ENCODE measurements around the gene RGS12.

Gene RGS12

DNA sequence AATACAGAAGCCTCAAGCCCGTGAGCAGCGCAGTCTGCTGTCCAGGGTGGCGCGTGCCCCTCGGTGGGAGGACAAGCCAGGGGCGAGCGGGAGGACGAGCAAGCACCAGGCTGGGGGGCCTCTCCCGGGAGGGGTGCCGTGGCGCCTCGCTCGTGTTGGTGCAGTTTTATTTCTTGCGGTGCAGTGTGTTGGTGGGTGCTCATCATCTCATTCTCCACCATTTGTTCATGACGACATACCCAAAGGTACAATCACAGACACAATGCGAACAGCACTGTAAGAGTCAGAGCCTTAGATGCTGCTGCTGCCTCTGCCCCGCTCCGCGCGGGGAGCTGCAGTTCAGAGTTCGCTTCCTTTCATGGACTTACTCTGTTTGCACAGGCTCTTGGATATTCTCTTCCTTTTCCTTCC lies 30.3 kb downstream of the RGS12 start:
- Histone ChIP-seq H3K9me3 (ENCODE audit: low read length) (no peaks in the 10 kb centered on the region), H3K36me3 (ENCODE audit: insufficient read depth, low read length) (peaks cover 1% of the 10 kb centered on the region), H3K27ac (ENCODE audit: low read depth, low read length) (no peak overlapping the region), H3K9ac (ENCODE audit: low read length) (no peak overlapping the region), H3K4me1 (ENCODE audit: insufficient read depth, low read length) (peaks cover 4% of the 10 kb centered on the region), H3K27me3 (ENCODE audit: control insufficient read depth in 1 of 2, insufficient read depth in 2 of 2, low read length in 2 of 2) (no peaks in the 10 kb centered on the region), H3K4me3 (ENCODE audit: low read depth in 1 of 2, low read length in 2 of 2) (no peak overlapping the region)

DNA sequence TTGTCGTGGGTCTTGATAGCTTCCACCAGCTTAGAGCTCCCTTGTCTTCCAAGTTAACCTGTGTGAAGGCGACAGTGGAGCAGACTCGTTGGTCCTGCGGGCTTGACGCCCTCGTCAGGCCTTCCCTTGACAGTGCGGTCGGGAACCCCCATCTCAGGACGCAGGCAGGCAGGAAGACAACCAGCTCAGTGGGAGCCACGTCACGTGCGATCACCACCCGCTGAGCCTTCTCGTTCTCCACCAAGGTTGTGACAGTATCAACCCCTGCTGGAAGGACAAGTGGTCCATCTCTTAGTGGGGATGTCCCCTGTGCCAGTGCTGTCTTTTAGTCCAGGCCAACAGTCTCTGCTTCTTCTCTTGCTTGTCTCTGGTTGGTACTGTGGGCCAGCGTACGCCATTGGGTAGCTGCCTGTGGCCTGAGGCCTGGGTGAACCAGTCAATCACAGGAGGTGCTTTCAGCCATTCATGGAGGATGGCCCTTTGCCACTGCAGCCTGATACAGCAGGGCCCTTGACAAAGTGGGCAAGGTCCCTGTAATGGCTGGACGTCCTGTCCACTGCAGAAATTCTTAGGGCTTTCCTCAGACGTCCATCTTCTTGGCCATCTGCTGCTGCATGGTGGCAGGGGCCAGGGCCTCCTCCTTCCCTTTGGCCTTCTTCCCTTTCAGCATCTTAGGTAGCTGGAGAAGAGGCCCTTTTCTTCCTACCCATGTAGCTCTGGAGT lies 31.4 kb downstream of the RGS12 start:
- no peaks in the 10 kb centered on the region for H3K36me3 ChIP-seq (ENCODE audit: insufficient read depth, low read length)
- no peaks in the 10 kb centered on the region for H3K27me3 ChIP-seq (ENCODE audit: control insufficient read depth in 1 of 2, insufficient read depth in 2 of 2, low read length in 2 of 2)
- H3K4me3 ChIP-seq (ENCODE audit: low read depth in 1 of 2, low read length in 2 of 2), result no peak overlapping the region
- peaks cover 4% of the 10 kb centered on the region for H3K4me1 ChIP-seq (ENCODE audit: insufficient read depth, low read length)
- H3K27ac ChIP-seq (ENCODE audit: low read depth, low read length), result no peak overlapping the region
- H3K9me3 ChIP-seq (ENCODE audit: low read length), result no peaks in the 10 kb centered on the region
- H3K9ac ChIP-seq (ENCODE audit: low read length), result no peak overlapping the region

DNA sequence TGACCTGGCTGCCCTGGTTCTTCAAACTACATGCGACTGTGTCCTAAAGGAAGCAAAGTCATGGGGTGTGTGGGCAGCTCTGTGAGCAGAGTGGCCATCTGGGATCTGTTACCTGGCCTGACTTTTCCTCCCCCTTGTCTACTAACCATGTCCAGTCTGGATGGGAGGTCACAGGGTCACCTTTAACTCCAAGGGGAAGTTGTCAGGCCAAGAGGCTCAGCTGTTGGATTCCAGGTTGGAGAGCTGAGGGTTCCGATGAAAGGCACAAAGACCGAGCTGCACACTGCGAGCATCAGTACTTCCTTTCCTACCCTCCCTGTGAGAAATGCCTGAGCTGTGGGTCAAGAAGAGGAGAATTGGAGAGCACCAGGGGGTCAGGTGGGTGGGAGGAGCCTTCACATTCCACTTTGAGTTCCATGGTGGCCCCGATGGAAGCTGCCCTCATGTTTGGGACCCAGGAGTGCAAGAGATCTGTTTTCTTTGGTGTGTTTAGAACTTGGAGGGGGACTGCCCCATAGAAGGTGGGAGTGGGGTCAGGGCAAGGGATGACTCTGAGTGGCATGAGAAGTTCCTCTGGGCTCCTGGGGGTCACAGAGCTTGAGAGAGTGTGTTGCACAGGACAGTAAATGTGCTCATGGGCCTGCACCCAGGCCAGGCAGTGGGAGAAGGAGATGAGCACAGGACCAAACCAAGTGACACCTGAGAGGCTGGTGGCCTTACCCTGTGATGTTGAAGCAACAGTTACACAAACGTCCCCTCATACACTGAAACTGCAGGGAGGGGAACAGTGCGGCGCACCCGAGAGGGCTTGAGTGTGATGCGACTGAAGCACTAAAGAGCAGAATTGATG lies 36.2 kb downstream of the RGS12 start:
- no peak overlapping the region for H3K4me3 ChIP-seq (ENCODE audit: low read depth in 1 of 2, low read length in 2 of 2)
- H3K4me1 ChIP-seq (ENCODE audit: insufficient read depth, low read length), result no peaks in the 10 kb centered on the region
- no peak overlapping the region for H3K27ac ChIP-seq (ENCODE audit: low read depth, low read length)
- no peak overlapping the region for H3K9ac ChIP-seq (ENCODE audit: low read length)
- H3K9me3 ChIP-seq (ENCODE audit: low read length), result no peaks in the 10 kb centered on the region
- no peaks in the 10 kb centered on the region for H3K27me3 ChIP-seq (ENCODE audit: control insufficient read depth in 1 of 2, insufficient read depth in 2 of 2, low read length in 2 of 2)
- no peaks in the 10 kb centered on the region for H3K36me3 ChIP-seq (ENCODE audit: insufficient read depth, low read length)

DNA sequence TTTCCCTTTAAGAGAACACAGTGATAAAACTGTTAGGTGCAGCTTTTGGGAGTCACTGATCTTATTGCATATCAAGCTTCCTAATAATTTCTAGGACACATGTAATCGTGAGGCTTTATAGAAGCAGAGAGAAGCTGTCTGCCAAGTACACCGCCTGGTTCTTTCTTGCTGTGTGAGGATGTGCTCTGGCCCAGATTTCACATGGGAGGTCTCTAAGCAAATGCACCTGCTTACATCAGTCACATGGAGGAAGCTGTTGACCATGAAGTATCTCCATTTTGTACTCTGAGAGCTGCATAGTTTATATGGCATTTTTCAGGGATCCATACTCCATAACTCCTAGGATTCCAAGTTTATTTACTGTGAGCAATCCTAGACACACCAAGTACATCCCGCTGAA lies 37.1 kb downstream of the RGS12 start:
- no peak overlapping the region for H3K27ac ChIP-seq (ENCODE audit: low read depth, low read length)
- H3K4me1 ChIP-seq (ENCODE audit: insufficient read depth, low read length), result no peaks in the 10 kb centered on the region
- no peak overlapping the region for H3K4me3 ChIP-seq (ENCODE audit: low read depth in 1 of 2, low read length in 2 of 2)
- no peaks in the 10 kb centered on the region for H3K36me3 ChIP-seq (ENCODE audit: insufficient read depth, low read length)
- H3K9ac ChIP-seq (ENCODE audit: low read length), result no peak overlapping the region
- no peaks in the 10 kb centered on the region for H3K9me3 ChIP-seq (ENCODE audit: low read length)
- no peaks in the 10 kb centered on the region for H3K27me3 ChIP-seq (ENCODE audit: control insufficient read depth in 1 of 2, insufficient read depth in 2 of 2, low read length in 2 of 2)

DNA sequence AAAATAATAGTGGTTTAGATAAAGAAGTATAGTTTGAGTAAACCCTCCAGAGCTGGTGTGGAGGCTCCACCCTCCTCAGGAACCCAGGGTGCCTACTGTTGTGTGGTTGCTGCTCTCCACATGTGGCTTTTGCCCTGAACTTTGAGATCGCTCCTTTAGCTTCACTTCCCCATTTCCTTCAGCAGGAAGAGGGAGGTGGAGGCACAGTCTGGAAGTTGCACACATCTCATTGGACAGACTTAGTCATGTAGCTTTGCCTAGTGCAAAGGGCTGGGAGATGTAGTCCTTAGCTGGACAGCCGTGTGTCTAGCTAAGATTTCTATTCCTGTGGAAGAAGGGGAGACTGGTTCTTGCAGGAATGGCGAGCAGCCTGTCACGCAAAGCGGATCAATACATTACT lies 37.9 kb downstream of the RGS12 start:
- H3K4me1 ChIP-seq (ENCODE audit: insufficient read depth, low read length), result no peaks in the 10 kb centered on the region
- no peaks in the 10 kb centered on the region for H3K36me3 ChIP-seq (ENCODE audit: insufficient read depth, low read length)
- H3K9me3 ChIP-seq (ENCODE audit: low read length), result no peaks in the 10 kb centered on the region
- H3K27me3 ChIP-seq (ENCODE audit: control insufficient read depth in 1 of 2, insufficient read depth in 2 of 2, low read length in 2 of 2), result no peaks in the 10 kb centered on the region
- H3K4me3 ChIP-seq (ENCODE audit: low read depth in 1 of 2, low read length in 2 of 2), result no peak overlapping the region
- no peak overlapping the region for H3K27ac ChIP-seq (ENCODE audit: low read depth, low read length)
- no peak overlapping the region for H3K9ac ChIP-seq (ENCODE audit: low read length)

DNA sequence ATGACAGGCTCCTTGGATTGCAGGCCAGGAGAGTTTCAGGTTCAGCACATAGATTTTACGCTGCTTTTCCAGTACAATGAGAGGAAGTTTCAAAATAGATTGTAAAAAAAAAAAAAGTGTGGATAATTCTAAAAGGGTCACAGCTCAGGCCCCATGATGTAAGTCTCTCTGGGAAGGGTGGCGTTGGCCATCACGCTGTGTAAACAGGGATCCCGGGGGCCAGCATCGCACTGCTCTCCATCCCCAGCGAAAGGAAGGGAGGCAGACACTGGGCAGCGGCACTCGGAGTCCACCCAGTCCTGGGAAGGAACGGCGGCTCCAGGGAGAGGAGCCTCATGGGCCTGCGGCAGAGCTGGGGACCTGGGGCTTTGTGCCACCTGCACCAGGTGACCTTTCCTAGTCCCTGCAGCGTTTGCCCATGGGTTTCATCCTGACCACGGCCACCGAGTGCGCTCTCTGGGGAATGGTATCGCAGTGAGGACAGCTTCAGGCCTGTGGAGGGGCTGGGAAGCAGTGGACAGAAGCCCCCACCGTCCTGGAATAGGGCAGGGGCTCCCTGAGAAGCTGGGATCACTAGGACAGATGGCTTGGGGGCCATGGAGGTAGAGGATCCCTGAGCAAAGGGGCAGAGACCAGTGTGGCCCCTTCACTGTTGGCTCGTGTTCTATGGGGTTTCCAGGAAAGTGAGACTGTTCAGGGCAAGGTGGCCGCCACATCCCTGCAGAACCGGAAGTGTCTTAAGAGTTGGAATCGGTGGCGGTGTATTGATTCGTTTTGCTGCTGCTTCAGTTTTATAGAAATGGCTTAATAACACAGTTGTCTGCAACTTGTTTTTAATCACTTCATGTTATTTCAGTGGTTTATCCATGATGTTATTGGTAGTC lies 38.9 kb downstream of the RGS12 start:
- Histone ChIP-seq H3K4me3 (ENCODE audit: low read depth in 1 of 2, low read length in 2 of 2) (no peak overlapping the region), H3K27ac (ENCODE audit: low read depth, low read length) (no peak overlapping the region), H3K36me3 (ENCODE audit: insufficient read depth, low read length) (no peaks in the 10 kb centered on the region), H3K9me3 (ENCODE audit: low read length) (no peaks in the 10 kb centered on the region), H3K4me1 (ENCODE audit: insufficient read depth, low read length) (no peaks in the 10 kb centered on the region), H3K27me3 (ENCODE audit: control insufficient read depth in 1 of 2, insufficient read depth in 2 of 2, low read length in 2 of 2) (no peaks in the 10 kb centered on the region), H3K9ac (ENCODE audit: low read length) (no peak overlapping the region)

DNA sequence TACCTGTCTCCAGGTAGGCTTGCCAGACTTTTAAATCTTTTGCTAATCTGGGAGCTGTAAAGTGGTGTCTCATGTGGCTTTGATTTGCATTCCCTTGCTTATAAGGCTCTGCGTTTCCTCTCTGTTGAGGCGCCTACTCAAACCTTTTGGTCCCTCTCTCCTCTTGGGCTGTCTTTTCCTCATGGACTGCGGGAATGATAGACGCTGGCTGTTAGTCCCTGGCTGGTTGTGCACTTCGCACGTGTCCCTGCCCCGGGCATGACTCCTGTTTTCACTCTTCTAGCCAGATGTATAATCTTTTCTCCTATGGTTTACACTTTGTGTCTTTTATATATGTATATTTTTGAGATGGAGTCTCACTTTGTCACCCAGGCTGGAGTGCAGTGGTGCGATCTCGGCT lies 39.7 kb downstream of the RGS12 start:
- no peak overlapping the region for H3K9ac ChIP-seq (ENCODE audit: low read length)
- no peaks in the 10 kb centered on the region for H3K27me3 ChIP-seq (ENCODE audit: control insufficient read depth in 1 of 2, insufficient read depth in 2 of 2, low read length in 2 of 2)
- H3K9me3 ChIP-seq (ENCODE audit: low read length), result no peaks in the 10 kb centered on the region
- no peaks in the 10 kb centered on the region for H3K36me3 ChIP-seq (ENCODE audit: insufficient read depth, low read length)
- H3K4me3 ChIP-seq (ENCODE audit: low read depth in 1 of 2, low read length in 2 of 2), result no peak overlapping the region
- no peak overlapping the region for H3K27ac ChIP-seq (ENCODE audit: low read depth, low read length)
- no peaks in the 10 kb centered on the region for H3K4me1 ChIP-seq (ENCODE audit: insufficient read depth, low read length)

DNA sequence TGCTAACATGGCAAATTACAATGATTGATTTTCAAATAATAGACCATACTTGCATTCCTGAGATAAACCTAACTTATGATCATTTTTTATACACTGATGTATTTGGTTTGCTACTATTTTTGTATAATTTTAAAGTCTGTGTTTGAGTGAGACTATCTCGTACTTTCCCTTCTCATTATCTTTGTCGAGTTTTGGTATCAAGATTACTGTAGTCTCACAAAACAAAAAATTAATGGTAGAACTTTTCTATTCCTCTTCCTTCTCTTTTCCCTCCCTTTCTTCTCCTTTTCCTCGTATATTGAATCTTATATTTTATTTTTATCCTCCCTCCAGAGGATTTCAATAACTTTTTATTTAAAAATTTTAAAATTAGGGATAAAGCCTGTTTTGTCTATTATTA lies 41.5 kb downstream of the RGS12 start:
- Histone ChIP-seq H3K27ac (ENCODE audit: low read depth, low read length) (no peak overlapping the region), H3K4me3 (ENCODE audit: low read depth in 1 of 2, low read length in 2 of 2) (no peak overlapping the region), H3K9me3 (ENCODE audit: low read length) (no peaks in the 10 kb centered on the region), H3K9ac (ENCODE audit: low read length) (no peak overlapping the region), H3K36me3 (ENCODE audit: insufficient read depth, low read length) (no peaks in the 10 kb centered on the region), H3K4me1 (ENCODE audit: insufficient read depth, low read length) (no peaks in the 10 kb centered on the region), H3K27me3 (ENCODE audit: control insufficient read depth in 1 of 2, insufficient read depth in 2 of 2, low read length in 2 of 2) (no peaks in the 10 kb centered on the region)

DNA sequence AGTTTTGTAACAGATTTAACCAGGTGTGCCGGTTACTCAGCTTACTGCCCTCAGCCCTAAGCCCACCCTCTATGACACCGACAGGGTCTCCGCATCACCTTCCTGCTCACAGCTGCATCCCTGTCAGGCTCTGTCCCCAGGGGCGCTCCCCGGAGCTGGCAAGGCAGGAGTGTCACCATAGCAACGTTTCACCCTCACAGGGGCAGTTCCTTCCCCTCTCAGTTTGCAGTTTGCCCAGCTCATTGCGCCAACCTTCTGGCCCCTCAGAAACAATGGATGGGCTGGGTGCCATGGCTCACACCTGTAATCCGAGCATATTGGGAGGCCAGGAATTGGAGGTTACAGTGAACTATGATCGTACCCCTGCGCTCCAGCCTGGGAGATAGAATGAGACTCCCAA lies 42.6 kb downstream of the RGS12 start:
- no peaks in the 10 kb centered on the region for H3K27me3 ChIP-seq (ENCODE audit: control insufficient read depth in 1 of 2, insufficient read depth in 2 of 2, low read length in 2 of 2)
- no peaks in the 10 kb centered on the region for H3K36me3 ChIP-seq (ENCODE audit: insufficient read depth, low read length)
- no peaks in the 10 kb centered on the region for H3K4me1 ChIP-seq (ENCODE audit: insufficient read depth, low read length)
- no peak overlapping the region for H3K27ac ChIP-seq (ENCODE audit: low read depth, low read length)
- H3K4me3 ChIP-seq (ENCODE audit: low read depth in 1 of 2, low read length in 2 of 2), result no peak overlapping the region
- no peak overlapping the region for H3K9ac ChIP-seq (ENCODE audit: low read length)
- H3K9me3 ChIP-seq (ENCODE audit: low read length), result no peaks in the 10 kb centered on the region

DNA sequence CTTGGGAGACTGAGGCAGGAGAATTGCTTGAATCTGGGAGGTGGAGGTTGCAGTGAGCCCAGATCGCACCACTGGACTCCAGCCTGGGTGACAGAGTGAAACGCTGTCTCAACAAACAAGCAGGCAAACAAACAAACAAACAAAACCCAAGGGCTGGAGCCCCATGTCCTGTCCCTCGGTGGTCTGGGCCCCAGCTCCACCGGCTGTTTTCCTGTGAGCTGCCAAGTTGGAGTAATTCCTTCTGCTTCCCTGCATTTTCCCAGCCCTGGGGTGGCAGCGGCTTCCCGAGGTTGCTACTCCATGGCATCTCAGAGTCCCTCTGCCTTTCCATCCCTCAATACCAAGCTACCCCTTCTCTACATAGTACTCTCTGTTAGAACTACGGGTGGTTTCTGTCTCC lies 43.2 kb downstream of the RGS12 start:
- no peak overlapping the region for H3K9ac ChIP-seq (ENCODE audit: low read length)

More for the DNA sequence above, 43.2 kb downstream of the RGS12 start:
- H3K27ac ChIP-seq (ENCODE audit: low read depth, low read length), result no peak overlapping the region
- H3K4me3 ChIP-seq (ENCODE audit: low read depth in 1 of 2, low read length in 2 of 2), result no peak overlapping the region
- H3K4me1 ChIP-seq (ENCODE audit: insufficient read depth, low read length), result no peaks in the 10 kb centered on the region
- no peaks in the 10 kb centered on the region for H3K27me3 ChIP-seq (ENCODE audit: control insufficient read depth in 1 of 2, insufficient read depth in 2 of 2, low read length in 2 of 2)
- no peaks in the 10 kb centered on the region for H3K36me3 ChIP-seq (ENCODE audit: insufficient read depth, low read length)
- H3K9me3 ChIP-seq (ENCODE audit: low read length), result no peaks in the 10 kb centered on the region

Data from muscle layer of colon (tissue), 2 donors.